Tibial artery (tissue), 4 donors: Measurements from ENCODE around the gene PITX2.

Source experiments
- DNase-seq, 2 donors: peaks; one replicate each; pipeline ENCODE4 v3.0.0-alpha.2; 2019
- H3K27ac ChIP-seq, 2 donors: fragments of 200-600 bp; sonication (generic) in 1 of 2; 1 replicate in 1 of 2; 2 replicates in 1 of 2; pipeline ENCODE4 v1.5.1; 2018 to 2019; ENCODE audit warnings: mild to moderate bottlenecking in 1 of 2
- H3K27me3 ChIP-seq, 2 donors: fragments of 200-600 bp; sonication (generic) in 1 of 2; one replicate each; pipeline versions ENCODE4 v1.5.1 to v1.6.0; 2016 to 2019
- H3K36me3 ChIP-seq, 3 donors: fragments of 200-600 bp; sonication (generic) in 2 of 3; one replicate each; pipeline ENCODE4 v1.5.1; 2016 to 2019; ENCODE audit warnings: mild to moderate bottlenecking in 2 of 3
- H3K4me1 ChIP-seq, 4 donors: fragments of 200-600 bp; sonication (generic) in 2 of 4; 1 replicate in 3 of 4; 2 replicates in 1 of 4; pipeline ENCODE4 v1.5.1; 2016 to 2019
- H3K4me3 ChIP-seq, 2 donors: fragments of 200-600 bp; sonication (generic) in 1 of 2; 1 replicate in 1 of 2; 2 replicates in 1 of 2; pipeline ENCODE4 v1.5.1; 2018 to 2019; ENCODE audit warnings: mild to moderate bottlenecking in 2 of 2
- H3K9me3 ChIP-seq, 3 donors: fragments of 200-600 bp; sonication (generic) in 1 of 3; one replicate each; pipeline ENCODE4 v1.5.1; 2016 to 2019
- intact Hi-C: fragments of 100-400 bp; cut with DNase I; formaldehyde crosslinking; loops from one replicate; pipeline ENCODE4 v1.15.0; 2023; ENCODE audit warnings: low total_unique reads
- TF ChIP-seq, protein P1 (sequence below), 2 experiments: fragments of 200-600 bp in 1 of 2; fragments of 450-650 bp in 1 of 2; IDR thresholded peaks; one replicate each; pipeline ENCODE4 v1.5.1; 2017 to 2019; ENCODE audit warnings: antibody characterized with exemption in 2 of 2, mild to moderate bottlenecking in 1 of 2, moderate library complexity in 1 of 2

PITX2 gene

GRCh38 chr4:110617075-110617640 lies 5.7 kb downstream of the PITX2 start:
- TF ChIP-seq, protein P1, sequence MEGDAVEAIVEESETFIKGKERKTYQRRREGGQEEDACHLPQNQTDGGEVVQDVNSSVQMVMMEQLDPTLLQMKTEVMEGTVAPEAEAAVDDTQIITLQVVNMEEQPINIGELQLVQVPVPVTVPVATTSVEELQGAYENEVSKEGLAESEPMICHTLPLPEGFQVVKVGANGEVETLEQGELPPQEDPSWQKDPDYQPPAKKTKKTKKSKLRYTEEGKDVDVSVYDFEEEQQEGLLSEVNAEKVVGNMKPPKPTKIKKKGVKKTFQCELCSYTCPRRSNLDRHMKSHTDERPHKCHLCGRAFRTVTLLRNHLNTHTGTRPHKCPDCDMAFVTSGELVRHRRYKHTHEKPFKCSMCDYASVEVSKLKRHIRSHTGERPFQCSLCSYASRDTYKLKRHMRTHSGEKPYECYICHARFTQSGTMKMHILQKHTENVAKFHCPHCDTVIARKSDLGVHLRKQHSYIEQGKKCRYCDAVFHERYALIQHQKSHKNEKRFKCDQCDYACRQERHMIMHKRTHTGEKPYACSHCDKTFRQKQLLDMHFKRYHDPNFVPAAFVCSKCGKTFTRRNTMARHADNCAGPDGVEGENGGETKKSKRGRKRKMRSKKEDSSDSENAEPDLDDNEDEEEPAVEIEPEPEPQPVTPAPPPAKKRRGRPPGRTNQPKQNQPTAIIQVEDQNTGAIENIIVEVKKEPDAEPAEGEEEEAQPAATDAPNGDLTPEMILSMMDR (IDR thresholded peaks at IDR 0.05), result no peak
- H3K27ac ChIP-seq, result no peak overlapping the region

GRCh38 chr4:110616238-110617074 lies 6.4 kb downstream of the PITX2 start:
- TF ChIP-seq, protein P1 (IDR thresholded peaks at IDR 0.05), result no peak
- no peak for DNase-seq
- H3K27ac ChIP-seq, result no peak overlapping the region
- H3K4me3 ChIP-seq, result no peak overlapping the region
- intact Hi-C loops, result no loop called here
- H3K4me1 ChIP-seq, result peaks cover 0 to 25% (median 16%) of the 10 kb centered on the region in 4 donors
- H3K27me3 ChIP-seq, result peaks cover 4 to 98% of the 10 kb centered on the region in 2 donors
- H3K9me3 ChIP-seq, result peaks cover 0 to 6% (median 6%) of the 10 kb centered on the region in 3 donors
- H3K36me3 ChIP-seq, result no peaks in the 10 kb centered on the region

More at GRCh38 chr4:110617075-110617640, 5.7 kb downstream of the PITX2 start:
- Histone ChIP-seq H3K36me3 (no peaks in the 10 kb centered on the region), H3K4me1 (peaks cover 0 to 25% (median 18%) of the 10 kb centered on the region in 4 donors), H3K4me3 (no peak overlapping the region), H3K27me3 (peaks cover 0 to 98% of the 10 kb centered on the region in 2 donors), H3K9me3 (peaks cover 0 to 6% (median 6%) of the 10 kb centered on the region in 3 donors)
- intact Hi-C loops, result no loop called here
- no peak for DNase-seq

- H3K36me3 ChIP-seq, result no peaks in the 10 kb centered on the region
- no peak overlapping the region for H3K27ac ChIP-seq
These were observed 7.3 kb downstream of the PITX2 start for GRCh38 chr4:110615353-110616237.

GRCh38 chr4:110614976-110615352 lies 7.9 kb downstream of the PITX2 start:
- peaks cover 8 to 97% of the 10 kb centered on the region in 2 donors for H3K27me3 ChIP-seq
- DNase-seq, result no peak
- no peaks in the 10 kb centered on the region for H3K36me3 ChIP-seq
- peaks cover 0 to 6% (median 0%) of the 10 kb centered on the region in 3 donors for H3K9me3 ChIP-seq
- no peak overlapping the region for H3K27ac ChIP-seq
- TF ChIP-seq, protein P1 (IDR thresholded peaks at IDR 0.05), result no peak
- H3K4me1 ChIP-seq, result peaks cover 0 to 28% (median 15%) of the 10 kb centered on the region in 4 donors
- H3K4me3 ChIP-seq, result no peak overlapping the region
- intact Hi-C loops, result no loop called here

More at GRCh38 chr4:110615353-110616237, 7.3 kb downstream of the PITX2 start:
- Histone ChIP-seq H3K4me3 (no peak overlapping the region), H3K9me3 (peaks cover 0 to 6% (median 2%) of the 10 kb centered on the region in 3 donors), H3K4me1 (peaks cover 0 to 27% (median 15%) of the 10 kb centered on the region in 4 donors), H3K27me3 (peaks cover 8 to 98% of the 10 kb centered on the region in 2 donors)
- TF ChIP-seq, protein P1 (IDR thresholded peaks at IDR 0.05), result no peak
- DNase-seq, result no peak
- intact Hi-C loops, result no loop called here
